HepG2 (cell line): ENCODE data around the gene KCND3. TPM values are rescaled to one million over a fixed set of nuclear protein-coding genes. Genes with fewer than 3 reads are reported as not detected.

Source experiments
- ATAC-seq: fragments of 200-7000 bp; cut with Tn5 transposase; 3 replicates; pipeline ENCODE4 v1.9.1; 2020; ENCODE audit warnings: mild to moderate bottlenecking, moderate library complexity
- BruUV-seq: library from RNA; stranded (reverse); fragments of 400-500 nt; replicated peaks from 2 replicates; lab custom pipeline; 2021; lab: Mats Ljungman, UMichigan
- CTCF ChIA-PET: fragments of 300-600 bp; formaldehyde crosslinking; extraction: SDS; loops from one replicate; lab custom pipeline; 2021; ENCODE audit warnings: low total read pairs, inconsistent platforms, low intra/inter-chr PET ratio; lab: Yijun Ruan, JAX
- POLR2A ChIA-PET: fragments of 350-600 bp; sonication (Branson Sonifier 250); formaldehyde crosslinking; loops from one replicate; lab custom pipeline; 2020; ENCODE audit warnings: antibody characterized with exemption, inconsistent platforms; lab: Yijun Ruan, JAX
- DNase-seq: peaks from one replicate; pipeline ENCODE4 v3.0.0-alpha.2; 2015; ENCODE audit warnings: low spot score
- FAIRE-seq: peaks from 3 replicates; lab custom pipeline; 2011; peaks lifted over from hg19 to GRCh38; lab: Jason Lieb, UNC
- H2AFZ ChIP-seq: one replicate; pipeline ENCODE4 v1.6.1; 2011; ENCODE audit warnings: low read length, inconsistent platforms
- H3K27ac ChIP-seq: fragments of 300-600 bp; 3 replicates; pipeline ENCODE4 v1.8.0; 2011; ENCODE audit warnings: mixed run types, mild to moderate bottlenecking, mixed read lengths, low read length, inconsistent platforms; ENCODE audit not compliant: insufficient read depth; ENCODE audit errors: extremely low read length
- H3K27me3 ChIP-seq, 2 experiments: fragments of 200-600 bp in 1 of 2; 2 replicates in 1 of 2; 3 replicates in 1 of 2; pipeline versions ENCODE4 v1.6.0 to v1.8.0; 2011; ENCODE audit warnings: low read length in 2 of 2, mild to moderate bottlenecking in 2 of 2, moderate library complexity in 2 of 2, inconsistent platforms in 1 of 2; ENCODE audit not compliant: insufficient read depth in 2 of 2, control insufficient read depth in 1 of 2
- H3K36me3 ChIP-seq, 2 experiments: fragments of 200-600 bp in 1 of 2; replicated peaks in 1 of 2; 2 replicates in 1 of 2; 3 replicates in 1 of 2; pipeline versions ENCODE4 v1.5.1 to v1.8.0; 2011; ENCODE audit warnings: low read length in 2 of 2, inconsistent platforms in 1 of 2; ENCODE audit not compliant: insufficient read depth in 2 of 2, control insufficient read depth in 1 of 2
- H3K4me1 ChIP-seq: 2 replicates; pipeline ENCODE4 v1.5.1; 2012; ENCODE audit warnings: low read length, inconsistent platforms; ENCODE audit not compliant: insufficient read depth
- H3K4me2 ChIP-seq: 2 replicates; pipeline ENCODE4 v1.6.0; 2011; ENCODE audit warnings: low read depth, low read length, inconsistent platforms
- H3K4me3 ChIP-seq, 3 experiments: fragments of 200-600 bp in 1 of 3; sonication (generic), shearing (Covaris generic) in 1 of 3; replicated peaks in 1 of 3; 2 replicates each; pipeline ENCODE4 v1.5.1; 2011 to 2016; ENCODE audit warnings: low read length in 3 of 3, inconsistent platforms in 2 of 3, low read depth in 2 of 3, mild to moderate bottlenecking in 2 of 3, control low read depth in 1 of 3, mixed read lengths in 1 of 3; ENCODE audit not compliant: insufficient read depth in 1 of 3
- H3K79me2 ChIP-seq: one replicate; pipeline ENCODE4 v1.6.1; 2011; ENCODE audit warnings: low read length, inconsistent platforms; ENCODE audit not compliant: insufficient read depth
- H3K9ac ChIP-seq: 2 replicates; pipeline ENCODE4 v1.6.0; 2011; ENCODE audit warnings: mild to moderate bottlenecking, low read depth, low read length, inconsistent platforms; ENCODE audit not compliant: insufficient read depth
- H3K9me3 ChIP-seq: 2 replicates; pipeline ENCODE4 v1.5.1; 2012; ENCODE audit warnings: mild to moderate bottlenecking, low read length
- H4K20me1 ChIP-seq: 2 replicates; pipeline ENCODE4 v1.6.0; 2011; ENCODE audit warnings: inconsistent platforms, mild to moderate bottlenecking, low read length, moderate library complexity; ENCODE audit not compliant: insufficient read depth
- ARNTL ChIP-seq: sonication (generic); formaldehyde crosslinking; IDR thresholded peaks from 2 replicates; pipeline ENCODE4 v1.4.0; 2020; ENCODE audit warnings: mild to moderate bottlenecking, missing genetic modification reagents
- FOXM1 ChIP-seq: sonication (generic); formaldehyde crosslinking; IDR thresholded peaks from 2 replicates; pipeline ENCODE4 v1.5.0; 2020; ENCODE audit warnings: missing genetic modification reagents
- GPN1 ChIP-seq: sonication (generic); formaldehyde crosslinking; IDR thresholded peaks from 2 replicates; pipeline ENCODE4 v1.5.1; 2020; ENCODE audit warnings: missing genetic modification reagents, borderline replicate concordance
- MTA3 ChIP-seq: sonication (generic); formaldehyde crosslinking; IDR thresholded peaks from 2 replicates; pipeline ENCODE4 v1.4.0; 2020; ENCODE audit warnings: missing genetic modification reagents
- SMC3 ChIP-seq: IDR thresholded peaks from 2 replicates; pipeline ENCODE4 v1.6.1; 2011; ENCODE audit warnings: low read length, improper control_type of control experiment
- SMYD3 ChIP-seq: sonication (generic); formaldehyde crosslinking; IDR thresholded peaks from 2 replicates; pipeline ENCODE4 v1.8.1; 2023; ENCODE audit warnings: mild to moderate bottlenecking, missing genetic modification reagents
- SRSF1 ChIP-seq: fragments of 200-400 bp; formaldehyde crosslinking; optimal IDR thresholded peaks from 2 replicates; pipeline ENCODE3; 2017; ENCODE audit warnings: mild to moderate bottlenecking, low read depth, low read length, moderate library complexity
- TEAD2 ChIP-seq: sonication (generic); formaldehyde crosslinking; IDR thresholded peaks from 2 replicates; pipeline ENCODE4 v1.9.0; 2021; ENCODE audit warnings: missing genetic modification reagents
- YEATS4 ChIP-seq: sonication (generic); formaldehyde crosslinking; IDR thresholded peaks from 2 replicates; pipeline ENCODE4 v1.4.0; 2020; ENCODE audit warnings: missing genetic modification reagents, borderline replicate concordance
- ZBTB1 ChIP-seq: sonication (generic); formaldehyde crosslinking; IDR thresholded peaks from 2 replicates; pipeline ENCODE4 v1.4.0; 2020; ENCODE audit warnings: missing genetic modification reagents, borderline replicate concordance
- ZNF333 ChIP-seq: sonication (generic); formaldehyde crosslinking; IDR thresholded peaks from 2 replicates; pipeline ENCODE4 v1.4.0; 2020; ENCODE audit warnings: mild to moderate bottlenecking, missing genetic modification reagents, borderline replicate concordance
- ZNF451 ChIP-seq: sonication (generic); formaldehyde crosslinking; IDR thresholded peaks from 2 replicates; pipeline ENCODE4 v1.5.0; 2020; ENCODE audit warnings: mild to moderate bottlenecking, missing genetic modification reagents
- ZNF567 ChIP-seq: sonication (generic); formaldehyde crosslinking; IDR thresholded peaks from 2 replicates; pipeline ENCODE4 v1.8.1; 2023; ENCODE audit warnings: mild to moderate bottlenecking, missing genetic modification reagents, borderline replicate concordance
- WGBS: methylation state at CpG from one replicate; pipeline ENCODE4 v1.1.6; 2017; ENCODE audit warnings: low lambda C conversion rate; 5-methylcytosine and 5-hydroxymethylcytosine counted together
- in situ Hi-C: cut with HindIII; loops from 2 replicates; pipeline ENCODE4 v1.10.0; 2017; ENCODE audit warnings: low pct_unique_long_range_greater_than_20kb; ENCODE audit not compliant: extremely low pct_ligation_motif_present
- intact Hi-C: fragments of 100-400 bp; cut with micrococcal nuclease; formaldehyde crosslinking; loops from one replicate; pipeline ENCODE4 v1.10.0; 2022; ENCODE audit not compliant: unreplicated experiment
- polyA plus RNA-seq, 8 experiments: library from polyadenylated mRNA; depleted of rRNA in 3 of 8; stranded (reverse) in 7 of 8; unstranded in 1 of 8; fragments of >200 nt; fragmentation: Illumina TruSeq in 4 of 8; extraction: Trizol in 4 of 8; gene quantifications; 2 replicates each; pipeline versions ENCODE4 v1.2.1 to v1.2.3, GENCODE V29; 2011 to 2016; ENCODE audit warnings: low read depth in 4 of 8, missing spikeins in 1 of 8, mixed read lengths in 1 of 8; ENCODE audit not compliant: insufficient read depth in 1 of 8
- total RNA-seq, 5 experiments: library from RNA; depleted of rRNA; stranded (reverse); fragments of >200 nt; fragmentation: Illumina TruSeq; extraction: Trizol; gene quantifications; 2 replicates each; pipeline ENCODE4 v1.2.3, GENCODE V29; 2016; ENCODE audit warnings: low read depth in 1 of 5
- TF ChIP-seq, protein P1 (sequence below): sonication (generic); formaldehyde crosslinking; IDR thresholded peaks from 2 replicates; pipeline ENCODE4 v1.5.0; 2020; ENCODE audit warnings: missing genetic modification reagents, mild to moderate bottlenecking, borderline replicate concordance
- TF ChIP-seq, protein P2 (sequence below): sonication (generic); formaldehyde crosslinking; IDR thresholded peaks from 2 replicates; pipeline ENCODE4 v1.4.0; 2020; ENCODE audit warnings: missing genetic modification reagents
- TF ChIP-seq, protein P3 (sequence below): sonication (generic); formaldehyde crosslinking; IDR thresholded peaks from 2 replicates; pipeline ENCODE4 v1.5.0; 2020; ENCODE audit warnings: mild to moderate bottlenecking, missing genetic modification reagents, moderate library complexity

The KCND3 gene
- total and polyA plus RNA-seq, 2 of the 13 experiments (the other 11 are each of a cell fraction or from before 2014, with no cell fraction given): 0.04 TPM; not detected in 1

DNA sequence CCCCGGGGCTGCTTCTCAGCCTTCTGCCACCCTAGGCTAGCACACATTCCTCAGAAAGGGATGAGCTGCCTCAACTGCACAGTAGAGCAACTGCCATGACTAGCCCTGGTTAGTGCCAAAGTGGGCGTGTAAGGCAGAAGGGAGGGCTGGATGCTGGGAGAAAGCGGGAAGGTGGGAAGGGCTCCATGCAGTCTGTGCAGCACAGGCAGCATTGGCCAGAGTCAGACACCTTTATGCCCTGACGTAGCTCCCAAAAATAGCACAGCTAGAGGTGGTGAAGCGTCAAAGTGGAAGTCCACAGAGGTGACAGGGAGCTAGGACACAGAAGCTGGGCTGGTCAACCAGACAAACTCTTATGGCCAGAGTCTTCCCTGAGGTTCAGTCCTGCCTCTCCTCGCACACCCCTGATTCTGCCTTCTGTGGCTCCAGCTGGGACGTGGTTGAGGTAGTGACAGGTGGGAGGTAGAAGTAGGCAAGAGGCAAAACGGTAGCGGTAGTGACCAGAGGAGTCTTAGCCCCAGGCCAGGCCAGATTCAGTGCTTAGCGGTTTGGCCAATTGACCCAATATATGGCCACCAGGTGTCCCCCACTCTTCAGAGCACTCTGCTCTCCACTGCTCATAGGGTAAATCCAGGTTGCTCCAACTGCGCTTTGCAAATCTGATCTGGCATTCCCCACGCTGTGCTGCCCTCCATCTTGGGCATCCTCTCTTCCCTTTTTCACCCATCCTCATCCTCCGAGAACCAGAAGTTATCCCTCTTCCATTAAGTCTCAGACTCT lies 188.2 kb downstream of the KCND3 start:
- H3K27me3 ChIP-seq: peaks cover 4 to 34% of the 10 kb centered on the region in 2 experiments

More for the DNA sequence above, 188.2 kb downstream of the KCND3 start:
- FAIRE-seq (no peak), ATAC-seq (peak; percentile 77), DNase-seq (no peak)
- TF ChIP-seq ZNF567 (CRISPR knock-in tag): no peak
- TF ChIP-seq YEATS4 (CRISPR knock-in tag): no peak
- TF ChIP-seq, protein P1, sequence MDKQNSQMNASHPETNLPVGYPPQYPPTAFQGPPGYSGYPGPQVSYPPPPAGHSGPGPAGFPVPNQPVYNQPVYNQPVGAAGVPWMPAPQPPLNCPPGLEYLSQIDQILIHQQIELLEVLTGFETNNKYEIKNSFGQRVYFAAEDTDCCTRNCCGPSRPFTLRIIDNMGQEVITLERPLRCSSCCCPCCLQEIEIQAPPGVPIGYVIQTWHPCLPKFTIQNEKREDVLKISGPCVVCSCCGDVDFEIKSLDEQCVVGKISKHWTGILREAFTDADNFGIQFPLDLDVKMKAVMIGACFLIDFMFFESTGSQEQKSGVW (CRISPR knock-in tag): no peak
- TF ChIP-seq MTA3 (CRISPR knock-in tag): no peak
- no peak for TF ChIP-seq GPN1
- no peak for TF ChIP-seq SRSF1
- TF ChIP-seq, protein P2, sequence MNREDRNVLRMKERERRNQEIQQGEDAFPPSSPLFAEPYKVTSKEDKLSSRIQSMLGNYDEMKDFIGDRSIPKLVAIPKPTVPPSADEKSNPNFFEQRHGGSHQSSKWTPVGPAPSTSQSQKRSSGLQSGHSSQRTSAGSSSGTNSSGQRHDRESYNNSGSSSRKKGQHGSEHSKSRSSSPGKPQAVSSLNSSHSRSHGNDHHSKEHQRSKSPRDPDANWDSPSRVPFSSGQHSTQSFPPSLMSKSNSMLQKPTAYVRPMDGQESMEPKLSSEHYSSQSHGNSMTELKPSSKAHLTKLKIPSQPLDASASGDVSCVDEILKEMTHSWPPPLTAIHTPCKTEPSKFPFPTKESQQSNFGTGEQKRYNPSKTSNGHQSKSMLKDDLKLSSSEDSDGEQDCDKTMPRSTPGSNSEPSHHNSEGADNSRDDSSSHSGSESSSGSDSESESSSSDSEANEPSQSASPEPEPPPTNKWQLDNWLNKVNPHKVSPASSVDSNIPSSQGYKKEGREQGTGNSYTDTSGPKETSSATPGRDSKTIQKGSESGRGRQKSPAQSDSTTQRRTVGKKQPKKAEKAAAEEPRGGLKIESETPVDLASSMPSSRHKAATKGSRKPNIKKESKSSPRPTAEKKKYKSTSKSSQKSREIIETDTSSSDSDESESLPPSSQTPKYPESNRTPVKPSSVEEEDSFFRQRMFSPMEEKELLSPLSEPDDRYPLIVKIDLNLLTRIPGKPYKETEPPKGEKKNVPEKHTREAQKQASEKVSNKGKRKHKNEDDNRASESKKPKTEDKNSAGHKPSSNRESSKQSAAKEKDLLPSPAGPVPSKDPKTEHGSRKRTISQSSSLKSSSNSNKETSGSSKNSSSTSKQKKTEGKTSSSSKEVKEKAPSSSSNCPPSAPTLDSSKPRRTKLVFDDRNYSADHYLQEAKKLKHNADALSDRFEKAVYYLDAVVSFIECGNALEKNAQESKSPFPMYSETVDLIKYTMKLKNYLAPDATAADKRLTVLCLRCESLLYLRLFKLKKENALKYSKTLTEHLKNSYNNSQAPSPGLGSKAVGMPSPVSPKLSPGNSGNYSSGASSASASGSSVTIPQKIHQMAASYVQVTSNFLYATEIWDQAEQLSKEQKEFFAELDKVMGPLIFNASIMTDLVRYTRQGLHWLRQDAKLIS (CRISPR knock-in tag): no peak
- TF ChIP-seq FOXM1 (CRISPR knock-in tag): no peak
- no peak for TF ChIP-seq SMYD3 (CRISPR knock-in tag)
- TF ChIP-seq SMC3: peak; percentile 15; the same call in 1 of the 2 replicates
- no peak for TF ChIP-seq TEAD2
- TF ChIP-seq ZBTB1 (CRISPR knock-in tag): no peak
- no peak for TF ChIP-seq ZNF451 (CRISPR knock-in tag)
- TF ChIP-seq ZNF333 (CRISPR knock-in tag): no peak
- TF ChIP-seq, protein P3, sequence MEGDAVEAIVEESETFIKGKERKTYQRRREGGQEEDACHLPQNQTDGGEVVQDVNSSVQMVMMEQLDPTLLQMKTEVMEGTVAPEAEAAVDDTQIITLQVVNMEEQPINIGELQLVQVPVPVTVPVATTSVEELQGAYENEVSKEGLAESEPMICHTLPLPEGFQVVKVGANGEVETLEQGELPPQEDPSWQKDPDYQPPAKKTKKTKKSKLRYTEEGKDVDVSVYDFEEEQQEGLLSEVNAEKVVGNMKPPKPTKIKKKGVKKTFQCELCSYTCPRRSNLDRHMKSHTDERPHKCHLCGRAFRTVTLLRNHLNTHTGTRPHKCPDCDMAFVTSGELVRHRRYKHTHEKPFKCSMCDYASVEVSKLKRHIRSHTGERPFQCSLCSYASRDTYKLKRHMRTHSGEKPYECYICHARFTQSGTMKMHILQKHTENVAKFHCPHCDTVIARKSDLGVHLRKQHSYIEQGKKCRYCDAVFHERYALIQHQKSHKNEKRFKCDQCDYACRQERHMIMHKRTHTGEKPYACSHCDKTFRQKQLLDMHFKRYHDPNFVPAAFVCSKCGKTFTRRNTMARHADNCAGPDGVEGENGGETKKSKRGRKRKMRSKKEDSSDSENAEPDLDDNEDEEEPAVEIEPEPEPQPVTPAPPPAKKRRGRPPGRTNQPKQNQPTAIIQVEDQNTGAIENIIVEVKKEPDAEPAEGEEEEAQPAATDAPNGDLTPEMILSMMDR (CRISPR knock-in tag): peak; percentile 27; the same call in 1 of the 2 replicates
- TF ChIP-seq ARNTL (CRISPR knock-in tag): no peak
- Histone ChIP-seq H3K9ac (no peak overlapping the region), H4K20me1 (no peaks in the 10 kb centered on the region), H3K36me3 (no peaks in the 10 kb centered on the region), H3K79me2 (no peaks in the 10 kb centered on the region), H3K27ac (no peak overlapping the region), H3K4me1 (no peaks in the 10 kb centered on the region), H3K4me2 (no peak overlapping the region), H2AFZ (no peak overlapping the region), H3K4me3 (no peak overlapping the region), H3K9me3 (no peaks in the 10 kb centered on the region)
- POLR2A ChIA-PET: no interaction called here
- CTCF ChIA-PET: no interaction called here
- no TSS peak for BruUV-seq
- in situ Hi-C loops (no loop called here), intact Hi-C loops (no loop called here)
- 50% methylated on average over 13 of the region's 13 CpGs for WGBS
